ENCODE results near the gene PLK3.

Gene PLK3

GRCh38 chr1:44847845-44848244 lies 47.7 kb downstream of the PLK3 start:
- Histone ChIP-seq H3K27ac (ENCODE audit: low read length) (no peak overlapping the region), H3K79me2 (ENCODE audit: low read length) (no peaks in the 10 kb centered on the region), H4K20me1 (ENCODE audit: insufficient read depth, low read length) (no peaks in the 10 kb centered on the region), H3K4me3 (ENCODE audit: low read length) (no peak overlapping the region), H3K4me1 (ENCODE audit: low read length) (peaks cover 7% of the 10 kb centered on the region), H3K36me3 (replicated peaks; ENCODE audit: low read depth, low read length) (no peaks in the 10 kb centered on the region), H3K27me3 (ENCODE audit: low read depth, low read length) (no peaks in the 10 kb centered on the region), H3K4me2 (ENCODE audit: low read length) (no peak overlapping the region), H3K9ac (ENCODE audit: low read length) (no peak overlapping the region), H3K9me3 (ENCODE audit: insufficient read depth, low read length) (no peaks in the 10 kb centered on the region), H2AFZ (ENCODE audit: low read depth, low read length) (no peak overlapping the region)
- no peak for TF ChIP-seq EZH2phosphoT487 (IDR thresholded peaks at IDR 0.05; ENCODE audit: low read depth)
- TF ChIP-seq, protein P1, sequence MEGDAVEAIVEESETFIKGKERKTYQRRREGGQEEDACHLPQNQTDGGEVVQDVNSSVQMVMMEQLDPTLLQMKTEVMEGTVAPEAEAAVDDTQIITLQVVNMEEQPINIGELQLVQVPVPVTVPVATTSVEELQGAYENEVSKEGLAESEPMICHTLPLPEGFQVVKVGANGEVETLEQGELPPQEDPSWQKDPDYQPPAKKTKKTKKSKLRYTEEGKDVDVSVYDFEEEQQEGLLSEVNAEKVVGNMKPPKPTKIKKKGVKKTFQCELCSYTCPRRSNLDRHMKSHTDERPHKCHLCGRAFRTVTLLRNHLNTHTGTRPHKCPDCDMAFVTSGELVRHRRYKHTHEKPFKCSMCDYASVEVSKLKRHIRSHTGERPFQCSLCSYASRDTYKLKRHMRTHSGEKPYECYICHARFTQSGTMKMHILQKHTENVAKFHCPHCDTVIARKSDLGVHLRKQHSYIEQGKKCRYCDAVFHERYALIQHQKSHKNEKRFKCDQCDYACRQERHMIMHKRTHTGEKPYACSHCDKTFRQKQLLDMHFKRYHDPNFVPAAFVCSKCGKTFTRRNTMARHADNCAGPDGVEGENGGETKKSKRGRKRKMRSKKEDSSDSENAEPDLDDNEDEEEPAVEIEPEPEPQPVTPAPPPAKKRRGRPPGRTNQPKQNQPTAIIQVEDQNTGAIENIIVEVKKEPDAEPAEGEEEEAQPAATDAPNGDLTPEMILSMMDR (IDR thresholded peaks at IDR 0.05; ENCODE audit: low read depth, low read length): no peak

DNA sequence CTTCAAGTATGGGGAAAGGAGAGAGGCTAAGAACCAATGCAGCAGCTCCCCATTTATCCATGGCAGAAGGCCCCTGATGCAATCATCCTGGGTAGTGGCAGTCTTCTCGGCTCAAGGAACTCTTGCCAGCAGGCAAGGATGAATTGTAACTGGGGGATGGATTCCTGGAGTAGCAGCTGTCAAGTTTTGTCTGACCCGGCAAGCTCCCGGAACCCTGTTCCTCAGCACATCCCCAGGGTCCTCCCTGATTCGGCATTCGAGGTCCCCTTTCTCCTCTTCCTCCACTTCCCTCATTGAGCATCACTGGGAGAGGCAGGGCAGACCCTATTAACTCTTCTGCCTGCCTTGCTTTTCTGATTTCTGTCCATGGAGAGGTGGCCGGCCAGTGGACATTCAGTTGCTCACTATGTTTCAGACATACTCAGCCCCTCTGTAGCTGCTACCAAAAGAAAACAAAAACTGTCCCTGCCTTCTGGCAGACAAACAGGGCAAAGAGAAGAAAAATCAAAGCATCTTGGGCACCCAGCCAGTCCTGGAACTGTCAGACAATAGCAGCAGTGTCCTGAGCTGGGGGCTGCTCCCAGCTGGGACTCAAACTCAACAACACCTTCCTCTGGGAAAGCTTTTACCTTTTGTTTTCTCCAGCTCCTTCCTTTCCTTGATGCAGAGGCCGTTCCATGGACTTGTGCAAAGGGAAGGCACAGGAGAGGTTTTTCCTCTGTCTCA lies 48.4 kb downstream of the PLK3 start:
- no peaks in the 10 kb centered on the region for H3K9me3 ChIP-seq (ENCODE audit: insufficient read depth, low read length)
- H3K27ac ChIP-seq (ENCODE audit: low read length): no peak overlapping the region
- no peak overlapping the region for H3K4me2 ChIP-seq (ENCODE audit: low read length)
- no peaks in the 10 kb centered on the region for H3K27me3 ChIP-seq (ENCODE audit: low read depth, low read length)
- H3K36me3 ChIP-seq (replicated peaks; ENCODE audit: low read depth, low read length): no peaks in the 10 kb centered on the region
- H3K4me1 ChIP-seq (ENCODE audit: low read length): peaks cover 7% of the 10 kb centered on the region
- no peak overlapping the region for H3K9ac ChIP-seq (ENCODE audit: low read length)
- no peaks in the 10 kb centered on the region for H4K20me1 ChIP-seq (ENCODE audit: insufficient read depth, low read length)
- TF ChIP-seq, protein P1 (IDR thresholded peaks at IDR 0.05; ENCODE audit: low read depth, low read length): no peak
- TF ChIP-seq EZH2phosphoT487 (IDR thresholded peaks at IDR 0.05; ENCODE audit: low read depth): no peak
- no peak overlapping the region for H2AFZ ChIP-seq (ENCODE audit: low read depth, low read length)
- H3K4me3 ChIP-seq (ENCODE audit: low read length): no peak overlapping the region
- no peaks in the 10 kb centered on the region for H3K79me2 ChIP-seq (ENCODE audit: low read length)

- H4K20me1 ChIP-seq (ENCODE audit: insufficient read depth, low read length): no peaks in the 10 kb centered on the region
- TF ChIP-seq, protein P1 (IDR thresholded peaks at IDR 0.05; ENCODE audit: low read depth, low read length): no peak
- TF ChIP-seq EZH2phosphoT487 (IDR thresholded peaks at IDR 0.05; ENCODE audit: low read depth): no peak
- no peak overlapping the region for H3K4me2 ChIP-seq (ENCODE audit: low read length)
- H3K36me3 ChIP-seq (replicated peaks; ENCODE audit: low read depth, low read length): no peaks in the 10 kb centered on the region
- no peak overlapping the region for H3K4me3 ChIP-seq (ENCODE audit: low read length)
- H3K79me2 ChIP-seq (ENCODE audit: low read length): no peaks in the 10 kb centered on the region
- no peak overlapping the region for H3K27ac ChIP-seq (ENCODE audit: low read length)
- H2AFZ ChIP-seq (ENCODE audit: low read depth, low read length): no peak overlapping the region
- no peak overlapping the region for H3K9ac ChIP-seq (ENCODE audit: low read length)
- no peaks in the 10 kb centered on the region for H3K9me3 ChIP-seq (ENCODE audit: insufficient read depth, low read length)
- H3K27me3 ChIP-seq (ENCODE audit: low read depth, low read length): no peaks in the 10 kb centered on the region
- peaks cover 7% of the 10 kb centered on the region for H3K4me1 ChIP-seq (ENCODE audit: low read length)
Observed at GRCh38 chr1:44849575-44850132, 49.5 kb downstream of the PLK3 start.

DNA sequence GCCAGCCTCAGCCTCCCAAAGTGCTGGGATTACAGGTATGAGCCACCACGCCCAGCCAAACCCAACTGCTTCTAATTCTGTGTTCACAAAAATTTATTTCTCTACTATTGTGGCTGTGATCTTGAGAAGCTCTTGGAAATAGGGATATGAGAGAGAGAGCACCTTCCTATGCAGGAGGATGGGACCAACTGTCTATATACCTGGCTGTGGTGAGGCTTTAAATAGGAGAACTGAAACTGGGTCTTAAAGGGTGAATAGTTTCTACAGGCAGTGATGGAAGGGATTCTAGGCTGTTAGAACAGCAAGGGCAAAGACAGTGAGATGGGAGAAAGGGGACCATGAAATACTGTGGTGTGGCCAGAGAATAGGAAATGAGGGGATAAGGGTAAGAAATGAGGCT lies 51.1 kb downstream of the PLK3 start:
- Histone ChIP-seq H3K9me3 (ENCODE audit: insufficient read depth, low read length) (no peaks in the 10 kb centered on the region), H4K20me1 (ENCODE audit: insufficient read depth, low read length) (no peaks in the 10 kb centered on the region), H3K4me1 (ENCODE audit: low read length) (peaks cover 7% of the 10 kb centered on the region), H3K4me3 (ENCODE audit: low read length) (no peak overlapping the region), H3K27me3 (ENCODE audit: low read depth, low read length) (no peaks in the 10 kb centered on the region), H3K36me3 (replicated peaks; ENCODE audit: low read depth, low read length) (no peaks in the 10 kb centered on the region), H3K27ac (ENCODE audit: low read length) (no peak overlapping the region), H3K79me2 (ENCODE audit: low read length) (no peaks in the 10 kb centered on the region), H2AFZ (ENCODE audit: low read depth, low read length) (no peak overlapping the region), H3K9ac (ENCODE audit: low read length) (no peak overlapping the region), H3K4me2 (ENCODE audit: low read length) (no peak overlapping the region)
- no peak for TF ChIP-seq EZH2phosphoT487 (IDR thresholded peaks at IDR 0.05; ENCODE audit: low read depth)
- TF ChIP-seq, protein P1 (IDR thresholded peaks at IDR 0.05; ENCODE audit: low read depth, low read length): no peak
